K562 (cell line): ENCODE measurements around the gene LTK. TPM values are rescaled to one million over a fixed set of nuclear protein-coding genes. Genes with fewer than 3 reads are reported as not detected.
A peak's percentile ranks its signal among the peaks of the same experiment; 100 is the strongest.

Source experiments
- C11orf30 ChIP-seq: fragments of 450-650 bp; IDR thresholded peaks from 2 replicates; pipeline ENCODE4 v1.6.1; 2016; ENCODE audit warnings: low read depth, mild to moderate bottlenecking
- GABPB1 ChIP-seq: sonication (generic); formaldehyde crosslinking; IDR thresholded peaks from 2 replicates; pipeline ENCODE4 v1.8.0; 2022; ENCODE audit warnings: mild to moderate bottlenecking, missing genetic modification reagents
- GATAD2A ChIP-seq: fragments of 450-650 bp; IDR thresholded peaks from 2 replicates; pipeline ENCODE4 v1.6.1; 2017
- HNRNPUL1 ChIP-seq: fragments of 200-400 bp; formaldehyde crosslinking; IDR thresholded peaks from 2 replicates; pipeline ENCODE4 v1.6.1; 2017; ENCODE audit warnings: low read length
- KDM4B ChIP-seq, 2 experiments: fragments of 450-650 bp in 1 of 2; sonication (generic) in 1 of 2; IDR thresholded peaks; 2 replicates each; pipeline ENCODE4 v1.6.1; 2016 to 2017; ENCODE audit warnings: borderline replicate concordance in 2 of 2, antibody characterized with exemption in 1 of 2, low read depth in 1 of 2, mild to moderate bottlenecking in 1 of 2
- NCOA1 ChIP-seq: fragments of 450-650 bp; IDR thresholded peaks from 2 replicates; pipeline ENCODE4 v1.6.1; 2016; ENCODE audit warnings: low read depth
- NRF1 ChIP-seq, 2 experiments: fragments of 450-650 bp; IDR thresholded peaks in 1 of 2; conservative IDR thresholded peaks in 1 of 2; 2 replicates each; pipeline ENCODE4 v1.6.1; 2014; ENCODE audit warnings: mild to moderate bottlenecking in 2 of 2
- PHF8 ChIP-seq: fragments of 200-600 bp; sonication (generic); IDR thresholded peaks from 2 replicates; pipeline ENCODE4 v1.6.1; 2012; ENCODE audit warnings: mixed run types, mild to moderate bottlenecking, inconsistent platforms, low read length, moderate library complexity, borderline replicate concordance
- POLR2G ChIP-seq: fragments of 200-400 bp; formaldehyde crosslinking; IDR thresholded peaks from 2 replicates; pipeline ENCODE4 v1.6.1; 2017; ENCODE audit warnings: low read depth, mild to moderate bottlenecking, antibody characterized with exemption, low read length, moderate library complexity
- RBM22 ChIP-seq: fragments of 200-400 bp; formaldehyde crosslinking; IDR thresholded peaks from 2 replicates; pipeline ENCODE4 v1.6.1; 2018; ENCODE audit warnings: low read length, low read depth; ENCODE audit not compliant: poor library complexity, severe bottlenecking
- RCOR1 ChIP-seq, 2 experiments: IDR thresholded peaks; 2 replicates each; pipeline ENCODE4 v1.6.1; 2012; ENCODE audit warnings: low read depth in 2 of 2, low read length in 2 of 2, borderline replicate concordance in 1 of 2, improper control_type of control experiment in 1 of 2
- RHOXF2B ChIP-seq: fragments of 250-450 bp; sonication (Bioruptor Pico); conservative IDR thresholded peaks from 2 replicates; pipeline ENCODE4 v1.5.1; 2021
- SIN3A ChIP-seq, 2 experiments: fragments of 150-350 bp in 1 of 2; IDR thresholded peaks; 2 replicates each; pipeline ENCODE4 v1.6.1; 2011 to 2016; ENCODE audit warnings: borderline replicate concordance in 2 of 2, low read depth in 2 of 2, low read length in 2 of 2, mild to moderate bottlenecking in 2 of 2, moderate library complexity in 2 of 2; ENCODE audit not compliant: control insufficient read depth in 1 of 2
- SIX5 ChIP-seq, 2 experiments: IDR thresholded peaks; 2 replicates each; pipeline ENCODE4 v1.6.1; 2011; ENCODE audit warnings: low read length in 2 of 2, borderline replicate concordance in 1 of 2, low read depth in 1 of 2, mild to moderate bottlenecking in 1 of 2, moderate library complexity in 1 of 2; ENCODE audit not compliant: insufficient read depth in 1 of 2
- SNIP1 ChIP-seq: fragments of 450-650 bp; IDR thresholded peaks from 2 replicates; pipeline ENCODE4 v1.7.1; 2017; ENCODE audit warnings: low read depth, mild to moderate bottlenecking
- TAF1 ChIP-seq: IDR thresholded peaks from 2 replicates; pipeline ENCODE4 v1.6.1; 2011; ENCODE audit warnings: mild to moderate bottlenecking, low read length, moderate library complexity; ENCODE audit not compliant: insufficient read depth, control insufficient read depth, severe bottlenecking; ENCODE audit errors: extremely low read depth
- TCF7 ChIP-seq: sonication (generic); IDR thresholded peaks from 2 replicates; pipeline ENCODE4 v1.6.1; 2016; ENCODE audit warnings: antibody characterized with exemption, borderline replicate concordance
- THRA ChIP-seq: fragments of 450-650 bp; IDR thresholded peaks from 2 replicates; pipeline ENCODE4 v1.6.1; 2017; ENCODE audit warnings: mild to moderate bottlenecking, moderate library complexity
- ZC3H8 ChIP-seq: fragments of 450-650 bp; IDR thresholded peaks from 2 replicates; pipeline ENCODE4 v1.6.1; 2017
- ZEB2 ChIP-seq: fragments of 450-650 bp; IDR thresholded peaks from 2 replicates; pipeline ENCODE4 v1.6.1; 2016
- ZFP36 ChIP-seq: fragments of 150-350 bp; IDR thresholded peaks from 2 replicates; pipeline ENCODE4 v1.6.1; 2018; ENCODE audit warnings: low read length, low read depth; ENCODE audit not compliant: partially characterized antibody
- ZNF143 ChIP-seq: sonication (generic); formaldehyde crosslinking; IDR thresholded peaks from 2 replicates; pipeline ENCODE4 v1.9.0; 2022; ENCODE audit warnings: mild to moderate bottlenecking, missing genetic modification reagents
- ZNF212 ChIP-seq: fragments of 450-650 bp; formaldehyde crosslinking; IDR thresholded peaks from 2 replicates; pipeline ENCODE4 v1.4.0; 2020; ENCODE audit warnings: mild to moderate bottlenecking
- ZNF589 ChIP-seq: fragments of 200-800 bp; sonication (Bioruptor generic); IDR thresholded peaks from 2 replicates; pipeline ENCODE4 v1.6.1; 2016; ENCODE audit warnings: low read depth, missing genetic modification characterization, missing compliant biosample characterization
- polyA plus RNA-seq, 8 experiments: library from polyadenylated mRNA; depleted of rRNA in 4 of 8; stranded (reverse) in 5 of 8; unstranded in 3 of 8; fragments of >200 nt; fragmentation: Nextera tagmentation in 2 of 8; fragmentation: Illumina TruSeq in 1 of 8; extraction: Ambion mirVana in 2 of 8; extraction: Trizol in 1 of 8; gene quantifications; 2 replicates each; pipeline versions ENCODE4 v1.2.1 to v1.2.3, GENCODE V29; 2011 to 2014; ENCODE audit warnings: inconsistent platforms in 1 of 8, missing spikeins in 1 of 8
- total RNA-seq, 7 experiments: library from RNA; depleted of rRNA in 6 of 7; stranded (reverse); fragments of >200 nt in 6 of 7; fragmentation: Illumina TruSeq in 2 of 7; extraction: Trizol in 2 of 7; gene quantifications; 2 replicates each; pipeline versions ENCODE4 v1.2.1 to v1.2.3, GENCODE V29; 2011 to 2021; ENCODE audit warnings: low replicate concordance in 1 of 7
- TF ChIP-seq, protein P1 (sequence below): fragments of 250-450 bp; sonication (Bioruptor Pico); IDR thresholded peaks from 2 replicates; pipeline ENCODE4 v1.5.0; 2020; ENCODE audit warnings: mild to moderate bottlenecking

Gene LTK
- total and polyA plus RNA-seq, 9 of the 15 experiments (the other 6 are each of a cell fraction or from before 2014, with no cell fraction given), result 0.25 to 4.4 (median 1.8) TPM

DNA sequence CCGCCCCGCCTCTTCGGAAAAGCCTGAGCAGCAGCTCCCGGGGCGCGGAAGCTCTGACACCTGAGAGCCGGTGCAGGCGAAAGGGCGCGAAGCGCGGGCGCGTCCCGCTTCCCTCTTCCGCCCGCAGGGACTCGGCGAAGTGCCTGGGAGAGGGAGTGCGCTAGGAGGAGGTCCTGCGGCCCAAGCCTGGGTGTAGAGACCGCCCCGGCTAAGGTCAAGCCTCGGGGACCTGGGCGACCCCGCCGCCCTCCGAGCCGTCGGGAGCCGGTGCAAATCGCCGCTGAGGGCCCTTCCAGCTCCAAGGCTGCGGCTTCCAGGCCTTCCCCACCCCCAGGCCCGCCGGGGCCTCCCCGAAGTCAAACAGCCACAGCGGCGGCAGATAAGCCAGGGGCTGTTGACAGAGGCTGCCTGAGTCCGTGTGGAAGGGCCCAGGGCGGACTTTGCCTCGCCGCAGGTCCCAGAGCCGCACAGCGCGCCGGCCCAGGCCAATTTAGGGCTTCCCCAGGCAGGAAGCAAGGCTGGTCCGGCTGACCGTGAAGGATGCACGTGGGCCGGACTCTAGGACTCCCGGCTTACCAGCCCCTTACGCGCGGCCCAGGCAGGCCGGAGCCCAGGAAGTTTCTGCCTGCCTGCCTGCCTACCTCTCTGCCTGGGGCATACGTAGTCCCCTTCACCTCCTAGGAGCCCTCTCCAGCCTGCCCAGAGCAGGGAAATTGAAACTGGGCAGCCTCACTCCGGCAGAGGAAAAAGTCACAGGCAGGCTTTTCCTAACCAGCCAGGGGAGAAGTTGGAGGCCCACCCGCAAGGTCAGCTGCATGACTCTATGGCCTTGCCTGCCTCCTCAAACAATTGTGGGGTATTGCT lies 17.7 kb downstream of the LTK start (continued):
- no peak for TF ChIP-seq ZNF589 (CRISPR knock-in tag)
- peak in 1 of 2 experiments; percentile 59; a peak in 2 of 4 replicates for TF ChIP-seq NRF1 (conservative IDR thresholded peaks at IDR 0.05 in 1 of 2, IDR thresholded peaks at IDR 0.05 in 1 of 2)
- TF ChIP-seq SIN3A (IDR thresholded peaks at IDR 0.05; ENCODE audit: borderline replicate concordance in 2 of 2, control insufficient read depth in 1 of 2, low read depth in 2 of 2, low read length in 2 of 2), result no peak
- peak; percentile 29; the same call in 1 of the 2 replicates for TF ChIP-seq PHF8
- TF ChIP-seq ZEB2, result no peak
- TF ChIP-seq POLR2G, result peak; percentile 86
- TF ChIP-seq, protein P1, sequence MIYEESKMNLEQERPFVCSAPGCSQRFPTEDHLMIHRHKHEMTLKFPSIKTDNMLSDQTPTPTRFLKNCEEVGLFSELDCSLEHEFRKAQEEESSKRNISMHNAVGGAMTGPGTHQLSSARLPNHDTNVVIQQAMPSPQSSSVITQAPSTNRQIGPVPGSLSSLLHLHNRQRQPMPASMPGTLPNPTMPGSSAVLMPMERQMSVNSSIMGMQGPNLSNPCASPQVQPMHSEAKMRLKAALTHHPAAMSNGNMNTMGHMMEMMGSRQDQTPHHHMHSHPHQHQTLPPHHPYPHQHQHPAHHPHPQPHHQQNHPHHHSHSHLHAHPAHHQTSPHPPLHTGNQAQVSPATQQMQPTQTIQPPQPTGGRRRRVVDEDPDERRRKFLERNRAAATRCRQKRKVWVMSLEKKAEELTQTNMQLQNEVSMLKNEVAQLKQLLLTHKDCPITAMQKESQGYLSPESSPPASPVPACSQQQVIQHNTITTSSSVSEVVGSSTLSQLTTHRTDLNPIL (CRISPR knock-in tag), result no peak
- TF ChIP-seq RCOR1 (IDR thresholded peaks at IDR 0.05; ENCODE audit: borderline replicate concordance in 1 of 2, low read depth in 2 of 2, low read length in 2 of 2), result peak in 1 of 2 experiments; percentile 15; a peak in 1 of 4 replicates
- TF ChIP-seq KDM4B (IDR thresholded peaks at IDR 0.05; ENCODE audit: borderline replicate concordance in 2 of 2, low read depth in 1 of 2), result no peak
- no peak for TF ChIP-seq TCF7
- no peak for TF ChIP-seq ZNF212 (CRISPR knock-in tag)
- no peak for TF ChIP-seq C11orf30
- peak; percentile 5 for TF ChIP-seq RBM22
- TF ChIP-seq TAF1, result peak; percentile 15
- no peak for TF ChIP-seq GATAD2A
- no peak for TF ChIP-seq RHOXF2B (CRISPR knock-in tag)
- no peak for TF ChIP-seq HNRNPUL1
- TF ChIP-seq SNIP1, result no peak
- no peak for TF ChIP-seq ZC3H8
- no peak for TF ChIP-seq THRA
- TF ChIP-seq NCOA1, result peak; percentile 33; the same call in 1 of the 2 replicates
- TF ChIP-seq ZNF143 (CRISPR knock-in tag), result 0 out of 2 replicates have a peak, but pooled peaks have one; percentile 13
- TF ChIP-seq ZFP36, result no peak
- TF ChIP-seq SIX5 (IDR thresholded peaks at IDR 0.05; ENCODE audit: borderline replicate concordance in 1 of 2, insufficient read depth in 1 of 2, low read depth in 1 of 2, low read length in 2 of 2), result no peak
- TF ChIP-seq GABPB1, result peak; percentile 79
